GM19395 (cell line): ENCODE data around the gene GSG1.
A peak's percentile ranks its signal among the peaks of the same experiment; 100 is the strongest.

ENCODE experiments used
- ATAC-seq: cut with Tn5 transposase; IDR thresholded peaks from one replicate; pipeline ENCODE4 v1.9.1; 2021; ENCODE audit warnings: mild to moderate bottlenecking, moderate library complexity; ENCODE audit not compliant: unreplicated experiment

GSG1 gene

DNA sequence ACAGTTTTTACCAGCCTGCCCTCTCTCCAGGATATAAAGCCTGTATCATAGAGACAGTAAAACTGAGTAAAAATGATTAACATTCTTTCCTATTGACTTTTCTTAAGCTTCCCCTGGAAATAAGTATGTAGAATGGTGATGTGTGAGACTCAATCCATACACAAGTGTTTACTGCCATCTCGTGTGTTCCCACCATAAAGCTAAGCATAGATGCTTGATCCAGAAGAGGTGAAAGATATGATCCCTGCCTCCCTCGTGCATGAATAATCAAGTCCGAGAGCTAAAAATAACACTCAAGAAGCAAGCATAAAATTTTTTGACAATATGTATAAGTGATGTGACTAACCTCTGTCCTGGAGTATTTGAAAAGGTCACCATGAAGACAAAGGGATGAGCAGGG lies 16.9 kb upstream of the GSG1 start:
- no peak for ATAC-seq

DNA sequence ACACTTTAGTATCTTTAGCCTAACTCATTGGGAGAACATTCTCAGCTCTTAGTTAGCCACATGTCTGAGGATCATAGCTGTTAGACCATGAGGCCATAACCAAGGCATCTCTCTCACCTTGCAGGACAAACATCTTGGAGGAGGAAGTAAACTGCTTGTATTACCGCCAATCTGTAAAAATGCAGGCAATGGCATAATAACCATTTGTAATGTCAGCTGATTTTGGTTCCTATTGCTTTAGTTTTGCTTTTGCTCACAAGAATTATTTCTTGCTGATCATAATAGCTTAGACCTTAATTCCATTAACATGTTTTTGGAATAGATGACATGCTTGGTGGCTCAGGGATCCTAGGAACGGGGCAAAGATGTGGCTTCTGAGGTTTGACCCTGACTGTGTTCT lies 16.4 kb upstream of the GSG1 start:
- no peak for ATAC-seq

DNA sequence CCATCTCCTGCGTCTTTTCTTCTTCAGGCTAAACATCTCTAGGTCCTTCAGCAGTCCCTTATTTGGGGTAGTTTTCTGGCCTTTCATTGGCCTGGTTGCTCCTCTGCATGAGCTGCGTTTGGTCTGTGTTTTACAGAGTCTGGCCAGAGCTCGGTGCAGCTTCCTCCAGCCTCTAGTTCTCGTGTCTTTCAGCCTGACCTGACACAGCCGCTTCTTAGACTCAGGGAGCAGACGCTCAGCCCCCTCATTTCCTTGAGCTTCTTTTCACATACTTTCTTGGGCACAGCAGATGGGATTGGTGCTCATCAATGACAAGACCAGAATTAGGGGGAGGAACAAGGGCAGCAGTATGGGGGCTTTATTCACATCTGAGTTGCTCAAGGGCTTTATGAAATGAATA lies 13.6 kb upstream of the GSG1 start:
- no peak for ATAC-seq

- no peak for ATAC-seq
Measured at GRCh38 chr12:13116259-13116658, 12.8 kb upstream of the GSG1 start.

- no peak for ATAC-seq
Measured at GRCh38 chr12:13114251-13115052, 11.0 kb upstream of the GSG1 start.

DNA sequence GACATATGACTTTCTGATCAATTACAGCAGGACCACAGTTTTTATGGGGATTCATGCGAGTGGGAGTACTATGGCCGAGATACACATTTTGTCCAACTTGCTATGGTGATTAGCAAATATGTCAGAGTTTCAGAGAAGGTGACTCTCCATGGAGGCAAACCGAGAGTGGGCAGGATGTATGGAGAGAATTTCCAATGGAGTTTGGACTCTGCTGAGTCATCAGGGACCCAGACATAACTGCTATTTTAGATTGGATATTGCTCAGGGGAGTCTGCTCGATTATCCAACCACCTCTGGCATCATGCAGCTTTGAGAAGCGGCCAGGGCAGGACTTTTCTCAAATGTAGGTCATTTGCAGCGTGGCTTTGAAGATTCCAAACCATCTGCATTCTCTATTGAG lies 9.5 kb upstream of the GSG1 start:
- ATAC-seq = no peak

GRCh38 chr12:13106666-13107065 lies 3.2 kb upstream of the GSG1 start:
- ATAC-seq = no peak

- ATAC-seq = no peak
Measured at GRCh38 chr12:13105781-13106180, 2.3 kb upstream of the GSG1 start.

DNA sequence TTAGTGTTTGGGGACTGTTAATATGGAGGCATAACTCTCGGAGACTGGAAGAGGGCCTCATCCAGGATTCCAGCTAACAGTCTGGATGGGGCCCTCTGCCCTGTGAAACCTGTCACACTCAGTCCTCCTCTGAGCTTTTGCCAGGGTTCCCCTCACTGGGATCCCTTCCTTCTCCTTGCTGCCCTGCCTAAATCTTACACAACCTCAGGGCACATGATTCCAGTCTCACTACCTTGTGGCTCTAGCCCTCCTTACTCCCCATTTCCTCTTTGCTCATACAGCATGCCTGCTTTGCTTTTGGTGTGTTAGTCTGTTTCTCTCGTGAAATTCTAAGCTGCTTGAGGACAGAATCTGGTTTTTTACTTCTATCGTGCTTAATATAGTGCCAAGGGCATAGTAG lies 942 bp upstream of the GSG1 start:
- ATAC-seq = no peak

DNA sequence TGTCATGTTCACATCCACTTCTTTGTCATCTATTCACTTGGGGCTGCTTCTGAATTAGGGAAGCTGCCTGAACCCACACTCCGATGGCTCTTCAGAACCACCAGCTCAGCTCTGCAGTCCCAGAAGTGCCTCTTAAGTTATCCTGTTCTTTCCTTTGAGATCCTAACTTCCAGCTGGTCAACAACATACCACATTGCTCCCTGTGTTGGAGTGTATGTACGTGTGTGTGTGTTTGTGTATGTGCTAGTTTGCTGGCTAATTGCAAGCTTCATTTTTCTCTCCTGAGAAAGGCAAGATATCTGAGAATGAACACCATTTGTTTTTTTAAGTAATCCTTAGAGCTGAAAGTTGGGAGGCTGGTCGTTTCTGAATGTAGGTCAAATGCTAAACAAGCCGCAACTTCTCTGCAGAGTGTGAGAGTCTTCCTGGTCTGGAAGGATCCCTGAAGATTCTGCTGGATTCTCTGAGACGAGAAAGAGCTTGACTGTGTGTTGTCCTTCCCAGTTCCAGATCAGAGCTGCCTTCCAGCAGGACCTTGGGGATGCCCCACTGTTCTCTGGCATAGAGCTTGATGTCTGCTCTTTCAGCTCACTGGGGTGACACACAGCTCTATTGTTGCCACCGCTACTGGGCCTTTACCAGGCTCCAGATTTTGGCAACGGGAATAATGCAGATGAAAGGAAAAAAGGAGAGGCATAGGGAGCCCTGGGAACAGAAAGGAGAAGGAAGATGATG lies 839 bp downstream of the GSG1 start:
- ATAC-seq = no peak

- no peak for ATAC-seq
Measured at GRCh38 chr12:13101821-13102375, 1.6 kb downstream of the GSG1 start.

GRCh38 chr12:13100882-13101769 lies 2.3 kb downstream of the GSG1 start:
- ATAC-seq = peak; percentile 83

- no peak for ATAC-seq
Measured at GRCh38 chr12:13100605-13100881, 2.9 kb downstream of the GSG1 start.

- ATAC-seq = no peak
Measured at GRCh38 chr12:13099844-13100604, 3.4 kb downstream of the GSG1 start.

GRCh38 chr12:13099066-13099843 lies 4.2 kb downstream of the GSG1 start:
- ATAC-seq = no peak

GRCh38 chr12:13097491-13098011 lies 5.9 kb downstream of the GSG1 start:
- ATAC-seq = peak; percentile 30

DNA sequence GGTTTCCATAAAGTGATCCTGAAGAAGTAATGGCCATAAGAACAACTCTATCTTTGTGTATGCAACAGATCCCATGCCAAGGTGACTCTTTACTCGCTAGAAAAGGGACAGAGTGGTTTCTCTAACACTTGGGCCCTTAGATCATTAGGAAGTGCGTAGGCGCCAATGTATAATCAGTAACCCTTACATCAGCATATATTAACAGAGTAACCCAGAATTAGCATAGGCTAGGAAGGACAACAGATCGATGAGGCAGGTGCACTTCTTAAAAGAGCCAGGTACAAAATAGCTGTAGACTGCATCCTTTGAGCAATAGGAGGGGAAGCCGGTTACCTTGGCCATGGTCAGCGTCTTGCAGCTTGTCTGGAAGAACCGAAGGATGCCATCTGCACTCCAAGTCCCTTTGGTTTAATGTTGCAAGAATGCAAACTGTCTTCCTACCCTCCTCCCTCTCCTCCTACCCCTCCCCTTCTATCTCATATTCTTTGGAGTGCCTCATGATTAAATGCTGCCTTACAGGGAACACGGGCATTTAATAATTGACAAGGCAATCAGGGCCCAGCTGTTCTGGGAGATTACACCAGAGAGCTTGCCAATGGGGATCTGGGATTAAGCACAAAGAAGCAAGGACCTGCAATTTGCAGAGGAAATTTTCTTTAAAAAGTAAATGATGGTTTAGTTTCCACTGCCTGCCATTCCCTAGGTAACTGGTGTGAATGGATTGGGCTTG lies 8.0 kb downstream of the GSG1 start:
- ATAC-seq = no peak

DNA sequence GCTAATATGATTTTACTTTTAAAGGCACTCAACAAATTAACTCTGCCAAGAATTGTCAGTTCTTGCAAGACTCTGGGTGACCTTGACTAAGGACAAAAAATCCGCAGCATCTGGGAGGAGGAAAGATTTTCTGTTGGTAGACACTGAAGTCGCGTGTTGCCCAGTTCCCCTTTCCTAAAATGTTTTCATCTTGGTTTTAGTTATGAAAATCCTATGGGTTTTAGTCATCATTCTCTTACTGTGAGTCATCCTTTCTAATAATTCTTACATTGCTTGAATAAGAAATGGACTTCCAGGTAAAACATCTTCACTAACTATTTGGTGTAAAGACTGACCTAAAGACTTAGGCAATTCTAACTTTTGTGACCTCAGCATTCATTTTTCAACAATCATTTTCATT lies 9.1 kb downstream of the GSG1 start:
- peak; percentile 42 for ATAC-seq

DNA sequence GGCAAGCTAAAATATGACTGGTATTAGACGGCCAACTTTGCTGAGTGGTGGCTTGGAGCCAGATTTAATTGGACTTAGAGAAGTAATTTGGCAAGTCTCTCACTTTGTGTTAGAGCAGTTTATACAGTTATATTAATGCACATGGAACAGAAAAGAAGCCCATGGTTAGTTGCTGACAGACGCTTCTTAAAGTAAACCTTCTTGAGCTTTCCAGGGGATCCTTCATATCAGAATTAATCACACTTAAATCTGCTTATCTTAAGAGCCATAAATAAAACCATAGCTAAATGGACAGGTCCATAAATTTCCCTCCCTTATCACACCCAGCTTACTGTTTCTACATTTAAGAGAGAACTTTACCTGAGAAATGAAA lies 9.6 kb downstream of the GSG1 start:
- ATAC-seq = no peak
